ENCODE data around the gene GPSM1. TPM values are rescaled to one million over a fixed set of nuclear protein-coding genes. Genes with fewer than 3 reads are reported as not detected.
A peak's percentile ranks its signal among the peaks of the same experiment; 100 is the strongest.

GPSM1 gene
- total and polyA plus RNA-seq, 9 of the 15 experiments (the other 6 are each of a cell fraction or from before 2014, with no cell fraction given), result 0.04 to 14.2 (median 3.1) TPM

DNA sequence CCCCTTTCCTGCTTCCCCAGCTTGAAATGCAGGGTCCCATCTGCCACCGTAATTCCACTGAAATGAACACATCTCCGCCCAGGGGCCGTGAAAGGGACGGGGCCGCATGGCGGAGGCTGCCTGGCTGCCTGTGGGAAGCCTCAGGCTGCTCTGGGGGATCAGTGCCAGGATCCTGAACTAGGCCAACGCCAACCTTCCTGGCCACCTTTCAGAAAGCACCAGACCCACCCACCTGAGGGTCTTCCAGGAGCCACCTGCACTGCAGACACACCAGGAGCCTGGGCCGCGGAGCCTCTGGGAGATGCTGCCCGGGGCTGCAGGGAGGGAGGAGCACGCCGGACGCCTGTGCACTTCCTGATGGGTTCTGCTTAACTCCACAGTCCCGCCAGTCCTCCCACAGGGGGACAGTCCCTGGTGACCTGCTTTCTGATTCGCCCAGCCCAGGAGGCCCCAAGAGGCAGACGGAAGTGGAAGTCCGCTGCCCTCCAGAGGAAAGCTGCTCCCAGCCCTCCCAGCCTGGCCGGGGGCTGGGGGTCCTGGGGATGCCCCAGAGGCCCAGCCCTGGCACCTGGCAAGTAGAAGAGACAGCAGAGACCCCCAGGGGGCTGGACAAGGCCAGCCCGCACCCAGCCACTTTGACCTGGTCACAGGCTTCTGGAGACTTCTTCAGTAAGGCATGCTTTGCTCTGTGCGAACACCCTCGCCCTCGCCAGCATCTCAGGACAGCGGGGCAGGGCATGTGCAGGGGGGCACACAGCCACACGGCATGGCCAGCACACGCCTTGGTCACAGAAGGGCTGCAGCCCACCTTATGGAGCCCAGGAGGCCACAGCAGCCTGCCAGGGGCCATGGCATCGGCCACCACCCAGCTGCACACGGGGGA lies 46.2 kb downstream of the GPSM1 start, which contains the start of gene CARD9 (continued):
- TF ChIP-seq, protein P1, sequence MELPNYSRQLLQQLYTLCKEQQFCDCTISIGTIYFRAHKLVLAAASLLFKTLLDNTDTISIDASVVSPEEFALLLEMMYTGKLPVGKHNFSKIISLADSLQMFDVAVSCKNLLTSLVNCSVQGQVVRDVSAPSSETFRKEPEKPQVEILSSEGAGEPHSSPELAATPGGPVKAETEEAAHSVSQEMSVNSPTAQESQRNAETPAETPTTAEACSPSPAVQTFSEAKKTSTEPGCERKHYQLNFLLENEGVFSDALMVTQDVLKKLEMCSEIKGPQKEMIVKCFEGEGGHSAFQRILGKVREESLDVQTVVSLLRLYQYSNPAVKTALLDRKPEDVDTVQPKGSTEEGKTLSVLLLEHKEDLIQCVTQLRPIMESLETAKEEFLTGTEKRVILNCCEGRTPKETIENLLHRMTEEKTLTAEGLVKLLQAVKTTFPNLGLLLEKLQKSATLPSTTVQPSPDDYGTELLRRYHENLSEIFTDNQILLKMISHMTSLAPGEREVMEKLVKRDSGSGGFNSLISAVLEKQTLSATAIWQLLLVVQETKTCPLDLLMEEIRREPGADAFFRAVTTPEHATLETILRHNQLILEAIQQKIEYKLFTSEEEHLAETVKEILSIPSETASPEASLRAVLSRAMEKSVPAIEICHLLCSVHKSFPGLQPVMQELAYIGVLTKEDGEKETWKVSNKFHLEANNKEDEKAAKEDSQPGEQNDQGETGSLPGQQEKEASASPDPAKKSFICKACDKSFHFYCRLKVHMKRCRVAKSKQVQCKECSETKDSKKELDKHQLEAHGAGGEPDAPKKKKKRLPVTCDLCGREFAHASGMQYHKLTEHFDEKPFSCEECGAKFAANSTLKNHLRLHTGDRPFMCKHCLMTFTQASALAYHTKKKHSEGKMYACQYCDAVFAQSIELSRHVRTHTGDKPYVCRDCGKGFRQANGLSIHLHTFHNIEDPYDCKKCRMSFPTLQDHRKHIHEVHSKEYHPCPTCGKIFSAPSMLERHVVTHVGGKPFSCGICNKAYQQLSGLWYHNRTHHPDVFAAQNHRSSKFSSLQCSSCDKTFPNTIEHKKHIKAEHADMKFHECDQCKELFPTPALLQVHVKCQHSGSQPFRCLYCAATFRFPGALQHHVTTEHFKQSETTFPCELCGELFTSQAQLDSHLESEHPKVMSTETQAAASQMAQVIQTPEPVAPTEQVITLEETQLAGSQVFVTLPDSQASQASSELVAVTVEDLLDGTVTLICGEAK (IDR thresholded peaks at IDR 0.05), result peak; percentile 51
- TF ChIP-seq, protein P1 (CRISPR knock-in tag; IDR thresholded peaks at IDR 0.05), result no peak
- TF ChIP-seq CBX3 (IDR thresholded peaks at IDR 0.05; ENCODE audit: borderline replicate concordance in 1 of 2, low read length in 2 of 2), result no peak

All from K562 (cell line).